Measurements from ENCODE around the gene ZMAT3. TPM values are rescaled to one million over a fixed set of nuclear protein-coding genes. Genes with fewer than 3 reads are reported as not detected.

ZMAT3 gene
- polyA plus RNA-seq, 1 of the 3 experiments (the other 2 are of a cell fraction), result 11.9 TPM

GRCh38 chr3:178990293-178990692 lies 81.3 kb downstream of the ZMAT3 start:
- no peaks in the 10 kb centered on the region for H4K20me1 ChIP-seq (ENCODE audit: insufficient read depth)
- H3K36me3 ChIP-seq (replicated peaks in 1 of 2; ENCODE audit: control insufficient read depth in 1 of 2, insufficient read depth in 2 of 2, low read length in 1 of 2), result peaks cover 0 to 2% of the 10 kb centered on the region in 2 experiments
- TF ChIP-seq REST (IDR thresholded peaks at IDR 0.05; ENCODE audit: low read depth, low read length) (no peak), JUND (IDR thresholded peaks at IDR 0.05) (no peak), TCF12 (IDR thresholded peaks at IDR 0.05) (no peak), SMC3 (IDR thresholded peaks at IDR 0.05; ENCODE audit: low read depth, low read length) (no peak), SIN3A (IDR thresholded peaks at IDR 0.05; ENCODE audit: borderline replicate concordance, low read depth, low read length) (no peak), EZH2phosphoT487 (IDR thresholded peaks at IDR 0.05; ENCODE audit: borderline replicate concordance, low read depth) (no peak)
- H3K4me3 ChIP-seq (ENCODE audit: low read depth in 2 of 2, low read length in 1 of 2), result no peak overlapping the region
- no peaks in the 10 kb centered on the region for H3K79me2 ChIP-seq (ENCODE audit: insufficient read depth)
- no peak overlapping the region for H2AFZ ChIP-seq (ENCODE audit: low read depth)
- ChIA-PET POLR2A (no interaction called here), CTCF (interaction anchor here (1.0 kb wide), 1 partner anchor 26 kb away, joined by 3 read pairs; no protein-coding TSS in a partner anchor)
- H3K9ac ChIP-seq, result no peak overlapping the region
- no peak overlapping the region for H3K27ac ChIP-seq (ENCODE audit: low read depth in 2 of 2, low read length in 1 of 2)
- H3F3A ChIP-seq (replicated peaks; ENCODE audit: insufficient read depth), result no peaks in the 10 kb centered on the region
- WGBS (ENCODE audit: low lambda C conversion rate), result 60% methylated on average over 3 of the region's 3 CpGs
- H3K27me3 ChIP-seq (ENCODE audit: insufficient read depth), result no peaks in the 10 kb centered on the region
- no peaks in the 10 kb centered on the region for H3K4me1 ChIP-seq (ENCODE audit: control insufficient read depth in 1 of 2, insufficient read depth in 2 of 2, low read depth in 1 of 2, low read length in 1 of 2)
- no peak for DNase-seq
- no peak overlapping the region for H3K4me2 ChIP-seq
- H3K9me2 ChIP-seq, result no peaks in the 10 kb centered on the region
- peaks cover 10% of the 10 kb centered on the region; the same call in 1 of the 2 replicates for H3K9me3 ChIP-seq

- H3K9ac ChIP-seq, result no peak overlapping the region
- H3K36me3 ChIP-seq (replicated peaks in 1 of 2; ENCODE audit: control insufficient read depth in 1 of 2, insufficient read depth in 2 of 2, low read length in 1 of 2), result peaks cover 0 to 2% of the 10 kb centered on the region in 2 experiments
- ChIA-PET POLR2A (no interaction called here), CTCF (interaction anchor here (1.0 kb wide), 1 partner anchor 26 kb away, joined by 3 read pairs; no protein-coding TSS in a partner anchor)
- no peak for DNase-seq
- H3K4me3 ChIP-seq (ENCODE audit: low read depth in 2 of 2, low read length in 1 of 2), result no peak overlapping the region; a peak in 1 of 4 replicates
- H3F3A ChIP-seq (replicated peaks; ENCODE audit: insufficient read depth), result no peaks in the 10 kb centered on the region
- no peak overlapping the region for H3K27ac ChIP-seq (ENCODE audit: low read depth in 2 of 2, low read length in 1 of 2)
- 0% methylated on average over 1 of the region's 1 CpG for WGBS (ENCODE audit: low lambda C conversion rate)
- no peaks in the 10 kb centered on the region for H3K4me1 ChIP-seq (ENCODE audit: control insufficient read depth in 1 of 2, insufficient read depth in 2 of 2, low read depth in 1 of 2, low read length in 1 of 2)
- no peak overlapping the region for H2AFZ ChIP-seq (ENCODE audit: low read depth)
- H3K9me2 ChIP-seq, result no peaks in the 10 kb centered on the region
- TF ChIP-seq SMC3 (IDR thresholded peaks at IDR 0.05; ENCODE audit: low read depth, low read length) (no peak), FOXM1 (IDR thresholded peaks at IDR 0.05; ENCODE audit: low read depth) (no peak), MEF2A (IDR thresholded peaks at IDR 0.05; ENCODE audit: borderline replicate concordance, low read depth) (no peak), REST (IDR thresholded peaks at IDR 0.05; ENCODE audit: low read depth, low read length) (no peak), CHD2 (IDR thresholded peaks at IDR 0.05; ENCODE audit: low read length, partially characterized antibody) (no peak), YY1 (IDR thresholded peaks at IDR 0.05; ENCODE audit: low read depth) (no peak)
- H3K9me3 ChIP-seq, result peaks cover 10% of the 10 kb centered on the region; the same call in 1 of the 2 replicates
- H3K27me3 ChIP-seq (ENCODE audit: insufficient read depth), result no peaks in the 10 kb centered on the region
- no peaks in the 10 kb centered on the region for H3K79me2 ChIP-seq (ENCODE audit: insufficient read depth)
- no peak overlapping the region for H3K4me2 ChIP-seq
- H4K20me1 ChIP-seq (ENCODE audit: insufficient read depth), result no peaks in the 10 kb centered on the region
Measured at GRCh38 chr3:178989821-178990220, 81.8 kb downstream of the ZMAT3 start.

All from SK-N-SH (cell line).